22Rv1 (cell line): ENCODE data around the gene CACNA1C.

Experiments used
- CTCF ChIP-seq: fragments of 450-650 bp; IDR thresholded peaks from 2 replicates; pipeline ENCODE4 v1.5.1; 2017; ENCODE audit warnings: mild to moderate bottlenecking
- ZFX ChIP-seq: fragments of 450-650 bp; IDR thresholded peaks from 2 replicates; pipeline ENCODE4 v1.6.1; 2017; ENCODE audit warnings: antibody characterized with exemption, borderline replicate concordance

GRCh38 chr12:2286047-2286446 is 233.3 kb downstream of the CACNA1C start:
- TF ChIP-seq CTCF (no peak), ZFX (no peak)
